Urothelium cell line (cell line): Measurements from ENCODE around the gene HOXD10.

ENCODE experiments used
- DNase-seq: peaks from one replicate; pipeline ENCODE4 v3.0.0; 2011; ENCODE audit warnings: low spot score, mixed read lengths
- FAIRE-seq: peaks from 2 replicates; lab custom pipeline; 2011; peaks lifted over from hg19 to GRCh38; lab: Jason Lieb, UNC

Gene HOXD10

DNA sequence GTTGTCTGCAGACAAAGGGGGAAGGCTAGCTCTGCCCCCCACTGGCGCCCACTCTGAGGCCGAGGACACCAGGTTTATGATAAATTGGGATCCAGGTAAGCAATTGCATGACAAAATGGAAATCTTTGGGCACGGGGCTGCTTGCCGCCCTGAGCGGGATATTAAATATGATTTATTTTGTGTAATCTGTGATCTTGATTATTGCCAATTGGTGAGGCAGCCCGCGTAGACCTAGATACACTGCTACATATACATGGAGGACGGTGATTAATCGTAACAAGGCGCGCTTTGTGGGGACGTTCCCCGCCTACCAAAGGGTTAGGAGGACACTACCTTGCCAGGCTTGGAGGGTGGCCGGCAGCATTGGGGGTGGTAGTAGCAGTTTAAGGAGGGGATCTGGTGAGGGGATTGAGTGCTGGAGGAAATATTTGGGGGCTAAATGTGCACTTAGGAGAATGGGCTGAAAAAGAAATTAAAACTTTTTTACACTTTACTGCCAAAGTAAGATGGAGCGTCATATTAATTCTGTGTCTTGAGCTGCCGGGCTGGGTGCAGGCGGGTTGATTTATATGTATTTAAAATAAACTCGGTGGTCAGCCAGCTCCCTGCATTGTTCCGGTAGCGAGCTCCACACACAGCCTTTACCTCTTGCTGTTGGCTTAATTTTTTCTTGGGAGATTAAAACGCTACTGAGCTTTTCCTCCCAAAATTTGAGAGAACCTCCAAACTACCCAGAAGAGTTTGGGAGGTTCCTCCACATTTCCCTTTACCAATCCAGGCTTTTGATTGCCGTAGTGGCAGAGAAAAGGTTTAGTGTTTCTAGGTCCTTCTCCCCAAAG is 44.6 kb downstream of the HOXD10 start:
- FAIRE-seq (no peak), DNase-seq (no peak)

DNA sequence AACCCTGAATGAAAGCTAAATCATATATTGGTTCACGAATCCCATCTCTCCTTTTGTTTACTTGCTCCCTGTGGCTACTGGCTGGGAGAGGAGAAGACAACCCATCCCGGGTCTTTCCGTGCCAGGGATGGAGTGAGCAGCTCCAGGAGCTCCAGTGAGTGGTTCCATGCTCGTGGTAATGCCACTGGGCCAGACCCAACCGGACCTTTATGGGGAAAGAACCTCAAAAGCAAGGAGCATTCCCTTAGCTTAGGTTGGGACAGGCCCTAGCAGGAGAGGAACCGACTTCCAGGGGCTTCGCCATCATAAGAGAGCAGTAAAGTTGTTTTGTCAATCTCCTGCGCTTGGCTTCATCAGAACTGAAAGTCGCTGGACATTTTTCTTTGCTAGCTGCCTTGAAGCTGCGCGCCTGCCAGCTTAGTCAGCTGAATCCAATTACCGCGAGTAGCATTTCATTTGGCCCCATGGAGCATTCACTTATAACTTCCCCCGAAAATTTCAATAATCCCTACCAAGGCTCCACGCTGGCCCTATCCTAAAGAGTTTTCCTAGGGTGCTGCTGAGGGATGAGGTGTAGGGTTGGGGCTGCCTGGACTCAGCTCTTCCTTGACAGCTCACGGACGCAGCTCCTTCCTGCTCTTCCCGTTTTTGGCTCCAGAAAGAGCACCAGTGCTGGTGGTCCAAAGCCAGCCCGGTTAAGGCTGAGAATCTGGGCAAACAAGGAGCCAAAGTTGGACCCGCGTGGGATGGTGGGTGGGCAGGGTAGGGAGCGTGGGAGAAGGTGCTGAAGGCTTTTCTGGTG is 45.4 kb downstream of the HOXD10 start:
- FAIRE-seq (no peak), DNase-seq (no peak)

DNA sequence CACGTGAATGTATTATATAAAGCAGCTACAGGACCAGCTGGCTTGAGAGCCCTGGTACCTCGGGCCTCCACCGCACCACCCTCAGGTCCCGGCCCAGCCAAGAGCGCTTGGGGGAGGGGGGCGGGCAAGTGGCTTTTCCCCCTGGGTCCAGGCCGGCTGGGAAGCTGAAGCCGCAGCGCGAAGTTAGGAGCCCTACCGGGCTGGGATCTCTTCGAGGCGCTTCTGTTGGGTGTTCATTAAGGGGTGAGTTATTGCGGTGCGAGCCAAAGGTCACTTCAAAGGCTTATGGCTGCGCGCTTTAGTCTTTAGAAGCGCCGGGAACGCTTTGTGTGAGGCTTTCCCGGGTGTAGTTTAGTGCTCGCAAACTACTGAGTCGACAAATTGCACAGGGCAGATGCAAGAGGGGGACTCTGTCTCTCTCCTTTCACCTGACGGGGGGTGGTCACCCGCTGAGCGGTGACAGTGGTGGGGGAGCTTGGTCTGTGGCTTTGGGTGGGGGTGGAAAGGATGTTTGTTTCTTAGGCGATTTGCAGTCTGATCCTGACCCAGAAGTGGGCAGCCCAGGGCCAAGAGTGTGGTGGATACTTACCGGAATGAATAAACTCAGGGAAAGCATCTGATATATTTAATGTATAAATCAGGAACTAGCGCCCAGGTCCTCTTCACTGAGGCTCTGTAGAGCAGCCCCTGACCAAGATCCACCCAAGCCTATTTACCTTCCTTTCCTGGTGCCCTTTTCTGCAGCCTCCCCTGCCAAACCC is 46.5 kb downstream of the HOXD10 start:
- no peak for FAIRE-seq
- no peak for DNase-seq

GRCh38 chr2:176163672-176164056 is 47.1 kb downstream of the HOXD10 start:
- no peak for FAIRE-seq

GRCh38 chr2:176164201-176164600 is 47.6 kb downstream of the HOXD10 start:
- DNase-seq (no peak), FAIRE-seq (no peak)

More at GRCh38 chr2:176163672-176164056, 47.1 kb downstream of the HOXD10 start:
- no peak for DNase-seq

- FAIRE-seq, result no peak
- no peak for DNase-seq
Observed at GRCh38 chr2:176164611-176165369, 48.2 kb downstream of the HOXD10 start.

DNA sequence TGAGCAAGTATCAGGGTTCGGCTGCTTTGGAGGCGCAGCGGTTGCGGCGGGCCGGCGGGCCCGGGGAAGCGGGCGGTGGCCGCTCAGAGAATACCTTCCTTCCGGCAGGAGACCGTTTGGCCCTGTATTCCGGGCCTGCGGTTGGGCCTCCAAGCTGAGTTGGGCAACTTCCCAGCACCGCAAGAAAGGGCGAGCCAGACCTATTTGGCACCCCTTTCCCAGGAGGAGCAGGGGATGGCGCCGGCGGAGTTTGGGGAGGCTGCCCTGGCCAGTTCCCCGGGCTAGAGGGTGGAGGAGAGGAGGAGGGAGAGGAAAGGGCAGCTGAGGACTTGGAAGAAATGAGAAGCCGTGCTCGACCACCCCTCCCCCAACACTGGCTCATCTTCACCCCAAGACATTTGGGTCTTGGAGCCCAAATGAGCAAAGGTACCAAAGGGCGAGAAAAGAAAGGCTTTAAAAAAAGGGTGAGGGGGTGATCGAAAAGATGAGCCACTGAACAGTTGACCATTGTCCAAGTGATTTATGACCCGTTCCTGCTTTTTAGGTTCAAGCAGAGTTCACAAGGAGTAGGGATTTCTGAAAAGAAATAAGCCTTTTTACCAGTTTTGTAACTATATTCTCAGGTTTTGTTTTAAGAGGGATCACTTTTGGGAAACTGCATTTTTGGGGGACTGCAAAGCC is 48.9 kb downstream of the HOXD10 start:
- FAIRE-seq (no peak), DNase-seq (no peak)

GRCh38 chr2:176166272-176166671 is 49.7 kb downstream of the HOXD10 start:
- DNase-seq, result no peak
- no peak for FAIRE-seq

DNA sequence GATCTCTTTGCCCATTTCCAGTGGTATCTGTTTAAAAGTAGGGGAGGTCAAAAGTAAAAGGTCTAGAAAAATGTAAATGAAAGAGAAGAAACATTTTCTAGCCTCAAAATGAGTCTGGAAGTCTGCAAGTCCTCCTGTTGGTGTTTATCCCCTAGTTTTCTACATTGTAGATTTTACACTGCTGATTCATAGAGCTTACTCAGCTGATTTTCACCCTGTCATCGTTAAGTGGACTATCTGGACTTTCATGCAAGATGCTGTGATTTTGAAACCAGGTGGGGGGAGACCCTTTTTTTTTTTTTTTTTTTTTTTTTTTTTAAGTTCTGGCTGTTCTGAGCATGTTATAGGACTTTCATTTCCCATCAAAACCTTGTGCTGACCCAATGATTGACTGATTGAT is 50.8 kb downstream of the HOXD10 start:
- DNase-seq, result no peak
- no peak for FAIRE-seq

- FAIRE-seq, result no peak
Observed at GRCh38 chr2:176169181-176169580, 52.6 kb downstream of the HOXD10 start.

More at GRCh38 chr2:176169181-176169580, 52.6 kb downstream of the HOXD10 start:
- no peak for DNase-seq
